GM12865 (cell line): Measurements from ENCODE around the gene MMP19.

Experiments used
- DNase-seq: peaks from one replicate; pipeline ENCODE4 v3.0.0; 2010; ENCODE audit warnings: low read depth
- H3K4me3 ChIP-seq: 2 replicates; pipeline ENCODE4 v1.5.1; 2011; ENCODE audit warnings: mild to moderate bottlenecking, low read depth, low read length, control low read depth
- TF ChIP-seq, protein P1 (sequence below): IDR thresholded peaks from 2 replicates; pipeline ENCODE4 v1.5.1; 2011; ENCODE audit warnings: low read length, control low read depth, low read depth, inconsistent platforms; ENCODE audit not compliant: insufficient read depth; ENCODE audit errors: missing control alignments

MMP19 gene

DNA sequence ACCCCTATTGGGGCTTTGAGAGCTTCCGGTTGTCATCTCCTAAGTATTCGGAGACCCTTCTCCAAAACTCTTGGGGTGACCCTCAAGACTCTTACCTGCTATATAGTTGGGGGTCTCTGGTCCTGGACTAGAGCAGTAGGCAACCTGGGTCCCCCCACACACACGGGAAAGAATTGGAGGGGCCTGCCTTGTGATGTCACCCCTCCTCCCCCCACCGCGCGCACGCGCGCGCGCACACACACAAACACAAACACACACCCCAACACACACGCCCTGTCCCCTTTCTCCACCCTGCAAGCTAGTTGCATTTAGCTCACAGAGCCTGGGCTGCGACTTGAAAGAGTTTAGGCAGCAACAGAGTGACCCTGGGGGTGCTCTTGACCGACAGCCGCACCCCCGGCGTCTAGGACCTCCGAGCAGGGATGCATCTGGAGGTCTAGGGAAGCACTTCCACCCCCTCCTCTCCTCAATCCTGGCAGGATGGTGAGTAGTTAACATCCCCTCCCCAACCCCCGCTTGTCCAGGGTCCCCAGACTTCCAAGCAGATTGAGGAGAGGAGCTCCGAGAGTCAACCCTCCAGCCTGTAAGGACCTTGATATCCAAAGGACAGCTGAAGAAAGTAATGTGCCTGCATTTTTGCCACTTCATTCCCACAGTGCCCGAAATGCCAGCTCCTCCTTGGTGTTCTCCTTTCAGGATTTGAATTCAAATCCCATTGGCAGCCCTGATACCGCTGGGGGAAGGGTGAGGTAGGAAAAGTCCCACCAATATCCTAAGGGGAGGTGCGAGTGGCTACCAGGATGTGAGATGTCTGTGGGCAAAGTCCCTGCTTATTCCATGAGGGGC is 11.9 kb downstream of the MMP19 start:
- TF ChIP-seq, protein P1, sequence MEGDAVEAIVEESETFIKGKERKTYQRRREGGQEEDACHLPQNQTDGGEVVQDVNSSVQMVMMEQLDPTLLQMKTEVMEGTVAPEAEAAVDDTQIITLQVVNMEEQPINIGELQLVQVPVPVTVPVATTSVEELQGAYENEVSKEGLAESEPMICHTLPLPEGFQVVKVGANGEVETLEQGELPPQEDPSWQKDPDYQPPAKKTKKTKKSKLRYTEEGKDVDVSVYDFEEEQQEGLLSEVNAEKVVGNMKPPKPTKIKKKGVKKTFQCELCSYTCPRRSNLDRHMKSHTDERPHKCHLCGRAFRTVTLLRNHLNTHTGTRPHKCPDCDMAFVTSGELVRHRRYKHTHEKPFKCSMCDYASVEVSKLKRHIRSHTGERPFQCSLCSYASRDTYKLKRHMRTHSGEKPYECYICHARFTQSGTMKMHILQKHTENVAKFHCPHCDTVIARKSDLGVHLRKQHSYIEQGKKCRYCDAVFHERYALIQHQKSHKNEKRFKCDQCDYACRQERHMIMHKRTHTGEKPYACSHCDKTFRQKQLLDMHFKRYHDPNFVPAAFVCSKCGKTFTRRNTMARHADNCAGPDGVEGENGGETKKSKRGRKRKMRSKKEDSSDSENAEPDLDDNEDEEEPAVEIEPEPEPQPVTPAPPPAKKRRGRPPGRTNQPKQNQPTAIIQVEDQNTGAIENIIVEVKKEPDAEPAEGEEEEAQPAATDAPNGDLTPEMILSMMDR: no peak
- H3K4me3 ChIP-seq: peak overlapping the region; percentile 89
- DNase-seq: peak; percentile 64

DNA sequence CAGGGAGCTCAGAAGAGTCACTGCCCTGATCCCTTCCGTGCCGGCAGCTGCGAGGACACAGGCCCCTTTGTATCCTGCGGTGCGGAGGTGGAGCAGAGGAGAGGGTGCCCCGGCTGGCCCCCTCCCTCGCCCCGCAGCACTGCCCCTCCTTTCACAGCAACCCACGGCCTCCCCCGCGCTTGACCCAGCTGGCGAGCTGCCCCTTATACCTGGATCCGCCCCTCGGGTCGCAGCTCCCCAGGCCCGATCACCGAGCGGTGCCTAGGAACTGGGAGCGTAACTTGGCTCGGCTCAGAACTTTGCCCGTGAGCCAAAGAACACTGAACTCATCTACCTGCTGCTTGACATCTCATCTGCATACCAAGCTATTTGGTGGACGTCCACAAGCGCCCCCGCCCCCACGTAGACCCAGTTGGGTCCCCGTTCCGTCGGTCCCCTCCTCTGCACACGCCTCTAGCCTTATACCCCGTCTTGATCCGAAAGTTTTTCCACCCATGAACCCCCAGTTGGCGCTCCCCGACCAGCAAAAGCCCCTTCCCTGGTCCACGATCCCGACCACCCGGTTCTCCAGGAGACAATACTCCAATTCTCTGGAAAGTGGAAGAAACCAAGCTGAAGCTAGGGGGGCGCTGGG is 12.7 kb downstream of the MMP19 start:
- peak; percentile 47 for DNase-seq
- TF ChIP-seq, protein P1: no peak
- H3K4me3 ChIP-seq: peak overlapping the region; percentile 89

DNA sequence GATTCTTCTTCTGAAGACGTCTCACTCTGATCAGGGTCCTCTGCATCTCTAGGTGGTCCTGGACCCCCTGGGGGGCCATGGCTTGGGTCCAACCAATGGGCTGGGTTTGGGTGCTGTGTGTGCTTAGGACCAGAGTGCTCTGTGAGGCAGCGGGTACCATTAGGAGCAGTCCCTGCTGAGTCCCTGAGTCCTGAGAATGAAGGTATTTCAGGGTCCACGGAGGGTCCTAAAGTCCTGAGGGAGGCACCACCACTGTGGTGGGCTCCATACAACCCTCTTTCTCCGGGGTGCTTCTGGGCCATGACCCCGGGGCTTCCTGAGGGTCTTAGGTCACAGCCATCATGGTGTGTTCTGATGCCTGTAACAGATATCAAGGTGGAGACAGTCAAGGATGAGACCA is 14.4 kb downstream of the MMP19 start:
- TF ChIP-seq, protein P1: no peak
- DNase-seq: no peak
- peak overlapping the region; percentile 89 for H3K4me3 ChIP-seq

DNA sequence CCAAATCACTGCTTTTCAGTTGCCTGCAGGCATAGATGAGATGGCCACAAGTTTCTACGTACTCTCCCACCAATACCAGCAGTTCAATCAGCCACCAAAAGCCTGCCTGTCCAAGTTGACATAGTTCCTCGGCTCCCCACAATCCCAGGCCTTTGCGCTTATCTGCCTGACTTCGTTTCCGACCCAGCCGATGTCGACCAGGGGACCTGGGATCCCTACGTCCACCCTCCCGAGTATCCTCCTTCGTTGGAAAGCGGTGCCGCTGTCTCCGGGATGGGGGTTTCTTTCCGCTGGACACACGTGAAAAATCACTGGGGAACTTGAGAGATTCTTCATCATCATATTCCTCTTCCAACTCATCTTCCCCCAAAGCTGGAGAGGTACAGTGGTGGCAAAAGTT is 14.9 kb downstream of the MMP19 start:
- DNase-seq: no peak
- TF ChIP-seq, protein P1: no peak
- H3K4me3 ChIP-seq: peak overlapping the region; percentile 89

DNA sequence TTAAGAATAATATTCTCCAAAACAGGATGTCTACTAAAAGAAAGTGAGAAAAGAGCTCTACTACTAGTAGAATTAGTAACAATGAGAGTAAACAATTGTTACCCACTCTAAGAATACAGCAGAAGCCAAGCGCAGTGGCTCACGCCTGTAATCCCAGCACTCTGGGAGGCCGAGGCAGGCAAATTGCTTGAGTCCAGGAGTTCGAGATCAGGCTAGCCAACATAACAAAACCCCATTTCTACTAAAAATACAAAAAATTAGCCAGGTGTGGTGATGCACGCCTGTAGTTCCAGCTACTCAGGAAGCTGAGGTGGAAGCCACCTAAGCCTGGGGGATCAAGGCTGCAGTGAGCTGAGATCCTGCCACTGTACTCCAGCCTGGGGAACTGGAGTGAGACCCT is 18.0 kb downstream of the MMP19 start:
- TF ChIP-seq, protein P1: no peak
- no peak for DNase-seq
- no peak overlapping the region for H3K4me3 ChIP-seq

DNA sequence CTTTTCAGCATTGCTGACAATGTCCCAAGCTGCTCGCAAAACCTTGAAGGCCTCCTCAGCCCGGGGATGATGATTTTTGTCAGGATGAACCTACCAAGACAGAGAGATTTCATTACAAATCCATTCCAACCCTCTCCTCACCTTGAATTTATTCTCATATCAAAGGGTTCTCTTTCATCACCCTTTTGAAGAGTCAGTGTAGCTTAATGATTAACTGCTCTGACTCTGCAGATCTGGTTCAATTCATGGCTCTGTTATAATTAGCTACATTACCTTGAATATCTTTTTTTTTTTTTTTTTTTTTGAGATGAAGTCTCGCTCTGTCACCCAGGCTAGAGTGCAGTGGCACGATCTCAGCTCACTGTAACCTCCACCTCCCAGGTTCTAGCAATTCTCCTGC is 19.3 kb downstream of the MMP19 start:
- H3K4me3 ChIP-seq: no peak overlapping the region
- no peak for DNase-seq
- TF ChIP-seq, protein P1: no peak

DNA sequence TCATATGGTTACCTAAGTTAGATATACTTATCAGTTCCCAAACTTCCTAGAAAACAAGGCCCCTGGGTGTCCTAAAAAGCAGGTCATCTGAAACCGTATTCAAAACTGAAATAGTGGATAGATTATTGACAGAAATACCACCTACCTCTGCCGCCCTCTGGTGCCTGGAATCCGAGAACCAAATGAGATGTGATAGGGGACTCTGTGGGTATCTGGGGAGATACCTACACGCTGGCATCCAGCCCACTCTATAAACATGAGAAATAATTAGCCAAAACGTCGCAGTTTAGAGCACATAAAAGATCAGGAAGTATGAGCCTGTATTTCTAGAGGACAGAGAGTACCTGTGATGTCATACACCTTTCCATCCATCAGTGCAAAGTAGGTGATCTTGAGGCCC is 20.5 kb downstream of the MMP19 start:
- TF ChIP-seq, protein P1: peak; percentile 10
- no peak overlapping the region for H3K4me3 ChIP-seq
- DNase-seq: no peak
